ENCODE results near the gene NKIRAS2.
A peak's percentile ranks its signal among the peaks of the same experiment; 100 is the strongest.

Gene NKIRAS2

DNA sequence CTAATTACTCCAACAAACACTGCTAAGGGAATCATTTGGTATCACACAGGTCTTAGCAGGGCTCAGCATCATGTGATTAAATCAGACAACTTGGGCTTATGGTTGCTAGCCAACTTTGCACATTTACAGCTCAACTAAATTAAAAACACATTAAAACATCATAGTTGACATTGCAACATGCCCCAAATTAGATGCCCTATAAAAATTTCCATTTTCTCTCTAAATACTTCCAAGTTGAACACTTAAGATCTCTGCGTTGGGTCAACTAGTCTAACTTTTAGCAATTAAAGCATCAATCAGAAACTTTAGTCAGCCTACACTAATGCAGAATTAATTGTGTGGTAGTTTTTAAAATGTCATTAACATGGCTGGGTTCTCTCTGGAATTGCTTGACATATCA, 14.7 kb upstream of the NKIRAS2 start:
- TF ChIP-seq TEAD4 (IDR thresholded peaks at IDR 0.05) = no peak
- TF ChIP-seq NFIC (IDR thresholded peaks at IDR 0.05) = no peak
- TF ChIP-seq YY1 (IDR thresholded peaks at IDR 0.05; ENCODE audit: low read depth) = no peak
- no peak for TF ChIP-seq CEBPB (IDR thresholded peaks at IDR 0.05)
- no peak for TF ChIP-seq TAF1 (IDR thresholded peaks at IDR 0.05; ENCODE audit: low read depth)
- no peak for TF ChIP-seq RAD21 (IDR thresholded peaks at IDR 0.05; ENCODE audit: low read depth)
- TF ChIP-seq, protein P1, sequence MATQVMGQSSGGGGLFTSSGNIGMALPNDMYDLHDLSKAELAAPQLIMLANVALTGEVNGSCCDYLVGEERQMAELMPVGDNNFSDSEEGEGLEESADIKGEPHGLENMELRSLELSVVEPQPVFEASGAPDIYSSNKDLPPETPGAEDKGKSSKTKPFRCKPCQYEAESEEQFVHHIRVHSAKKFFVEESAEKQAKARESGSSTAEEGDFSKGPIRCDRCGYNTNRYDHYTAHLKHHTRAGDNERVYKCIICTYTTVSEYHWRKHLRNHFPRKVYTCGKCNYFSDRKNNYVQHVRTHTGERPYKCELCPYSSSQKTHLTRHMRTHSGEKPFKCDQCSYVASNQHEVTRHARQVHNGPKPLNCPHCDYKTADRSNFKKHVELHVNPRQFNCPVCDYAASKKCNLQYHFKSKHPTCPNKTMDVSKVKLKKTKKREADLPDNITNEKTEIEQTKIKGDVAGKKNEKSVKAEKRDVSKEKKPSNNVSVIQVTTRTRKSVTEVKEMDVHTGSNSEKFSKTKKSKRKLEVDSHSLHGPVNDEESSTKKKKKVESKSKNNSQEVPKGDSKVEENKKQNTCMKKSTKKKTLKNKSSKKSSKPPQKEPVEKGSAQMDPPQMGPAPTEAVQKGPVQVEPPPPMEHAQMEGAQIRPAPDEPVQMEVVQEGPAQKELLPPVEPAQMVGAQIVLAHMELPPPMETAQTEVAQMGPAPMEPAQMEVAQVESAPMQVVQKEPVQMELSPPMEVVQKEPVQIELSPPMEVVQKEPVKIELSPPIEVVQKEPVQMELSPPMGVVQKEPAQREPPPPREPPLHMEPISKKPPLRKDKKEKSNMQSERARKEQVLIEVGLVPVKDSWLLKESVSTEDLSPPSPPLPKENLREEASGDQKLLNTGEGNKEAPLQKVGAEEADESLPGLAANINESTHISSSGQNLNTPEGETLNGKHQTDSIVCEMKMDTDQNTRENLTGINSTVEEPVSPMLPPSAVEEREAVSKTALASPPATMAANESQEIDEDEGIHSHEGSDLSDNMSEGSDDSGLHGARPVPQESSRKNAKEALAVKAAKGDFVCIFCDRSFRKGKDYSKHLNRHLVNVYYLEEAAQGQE (IDR thresholded peaks at IDR 0.05; ENCODE audit: low read depth) = no peak
- TF ChIP-seq FOXM1 (IDR thresholded peaks at IDR 0.05; ENCODE audit: borderline replicate concordance, low read depth) = no peak
- no peak for TF ChIP-seq EP300 (IDR thresholded peaks at IDR 0.05; ENCODE audit: borderline replicate concordance)
- TF ChIP-seq EGR1 (IDR thresholded peaks at IDR 0.05) = no peak
- no peak for TF ChIP-seq TCF12 (IDR thresholded peaks at IDR 0.05; ENCODE audit: low read depth)
- TF ChIP-seq, protein P2, sequence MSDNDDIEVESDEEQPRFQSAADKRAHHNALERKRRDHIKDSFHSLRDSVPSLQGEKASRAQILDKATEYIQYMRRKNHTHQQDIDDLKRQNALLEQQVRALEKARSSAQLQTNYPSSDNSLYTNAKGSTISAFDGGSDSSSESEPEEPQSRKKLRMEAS (IDR thresholded peaks at IDR 0.05) = no peak
- TF ChIP-seq CREB1 (IDR thresholded peaks at IDR 0.05; ENCODE audit: low read depth) = no peak
- TF ChIP-seq ZBTB7A (IDR thresholded peaks at IDR 0.05; ENCODE audit: low read depth) = no peak
- TF ChIP-seq, protein P3, sequence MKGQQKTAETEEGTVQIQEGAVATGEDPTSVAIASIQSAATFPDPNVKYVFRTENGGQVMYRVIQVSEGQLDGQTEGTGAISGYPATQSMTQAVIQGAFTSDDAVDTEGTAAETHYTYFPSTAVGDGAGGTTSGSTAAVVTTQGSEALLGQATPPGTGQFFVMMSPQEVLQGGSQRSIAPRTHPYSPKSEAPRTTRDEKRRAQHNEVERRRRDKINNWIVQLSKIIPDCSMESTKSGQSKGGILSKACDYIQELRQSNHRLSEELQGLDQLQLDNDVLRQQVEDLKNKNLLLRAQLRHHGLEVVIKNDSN (IDR thresholded peaks at IDR 0.05) = no peak

DNA sequence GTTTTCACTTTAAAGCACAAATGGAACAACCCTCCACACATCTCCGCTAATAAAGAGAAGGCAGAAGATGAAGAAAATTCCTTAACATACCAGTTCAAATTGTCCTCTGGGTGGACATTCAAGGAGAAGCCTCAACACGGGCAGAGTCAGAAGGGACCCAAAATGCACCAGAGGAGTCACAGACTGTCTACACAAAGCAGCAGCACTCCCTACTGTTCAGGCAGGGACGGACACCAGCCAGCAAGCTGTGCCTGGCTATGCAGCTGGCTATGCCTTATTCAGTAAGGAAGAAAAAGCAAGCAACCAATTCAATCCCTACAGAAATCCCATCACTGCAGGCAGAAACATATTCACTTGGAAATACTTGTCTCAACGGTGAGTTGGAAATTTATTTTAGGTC, 10.7 kb upstream of the NKIRAS2 start:
- TF ChIP-seq EGR1 (IDR thresholded peaks at IDR 0.05) (no peak), RAD21 (IDR thresholded peaks at IDR 0.05; ENCODE audit: low read depth) (peak; percentile 17; the same call in 1 of the 2 replicates)

DNA sequence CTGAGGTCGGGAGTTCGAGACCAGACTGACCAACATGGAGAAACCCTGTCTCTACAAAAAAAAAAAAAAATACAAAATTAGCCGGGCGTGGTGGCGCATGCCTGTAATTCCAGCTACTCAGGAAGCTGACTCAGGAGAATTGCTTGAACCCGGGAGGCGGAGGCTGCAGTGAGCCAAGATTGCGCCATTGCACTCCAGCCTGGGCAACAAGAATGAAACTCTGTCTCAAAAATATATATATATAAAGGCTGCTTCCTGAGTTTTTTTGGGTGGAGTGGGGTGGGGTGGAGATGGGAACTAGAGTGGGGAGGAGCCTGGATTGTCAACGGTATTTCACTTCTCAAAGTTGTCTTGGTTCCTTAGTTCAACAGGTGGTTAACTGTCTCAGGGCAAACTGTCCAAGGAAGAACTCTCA, 9.6 kb upstream of the NKIRAS2 start:
- TF ChIP-seq CEBPB (IDR thresholded peaks at IDR 0.05) = peak; percentile 65
- peak; percentile 58 for TF ChIP-seq TEAD4 (IDR thresholded peaks at IDR 0.05)

DNA sequence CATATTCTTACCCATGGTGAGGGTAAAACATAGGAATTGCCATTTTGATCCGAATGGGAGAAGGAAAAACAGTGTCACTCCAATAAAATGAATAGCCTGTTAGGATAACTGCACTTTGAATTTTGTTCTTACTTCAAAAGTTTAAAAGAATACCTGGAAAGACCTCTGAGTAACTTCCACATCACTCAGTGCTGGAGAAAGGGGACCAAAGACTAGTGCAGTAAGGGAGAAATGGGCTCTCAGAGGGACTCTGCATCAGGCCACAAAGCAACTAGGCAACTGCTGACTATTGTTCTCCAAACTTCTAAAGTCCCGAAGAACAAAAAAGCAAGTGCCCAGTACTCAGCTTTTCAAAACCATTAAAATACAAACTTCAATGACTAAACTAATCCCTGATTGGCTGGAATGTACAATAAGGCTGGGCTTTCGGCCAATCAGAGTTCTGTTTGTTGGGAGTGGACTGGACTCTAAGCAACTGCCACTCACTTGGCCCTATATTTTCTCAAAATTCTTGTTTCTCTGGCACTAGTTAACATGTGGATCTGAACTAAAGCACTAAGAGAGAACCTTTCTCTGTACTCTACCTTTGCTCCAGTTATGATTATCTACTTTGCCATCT, 8.9 kb upstream of the NKIRAS2 start:
- TF ChIP-seq, protein P3 (IDR thresholded peaks at IDR 0.05) = no peak
- TF ChIP-seq TCF12 (IDR thresholded peaks at IDR 0.05; ENCODE audit: low read depth) (no peak), RAD21 (IDR thresholded peaks at IDR 0.05; ENCODE audit: low read depth) (no peak), EP300 (IDR thresholded peaks at IDR 0.05; ENCODE audit: borderline replicate concordance) (no peak), TAF1 (IDR thresholded peaks at IDR 0.05; ENCODE audit: low read depth) (no peak), EGR1 (IDR thresholded peaks at IDR 0.05) (no peak), YY1 (IDR thresholded peaks at IDR 0.05; ENCODE audit: low read depth) (no peak), FOXM1 (IDR thresholded peaks at IDR 0.05; ENCODE audit: borderline replicate concordance, low read depth) (no peak), TEAD4 (IDR thresholded peaks at IDR 0.05) (no peak), ZBTB7A (IDR thresholded peaks at IDR 0.05; ENCODE audit: low read depth) (no peak)
- TF ChIP-seq, protein P2 (IDR thresholded peaks at IDR 0.05) = no peak
- TF ChIP-seq, protein P1 (IDR thresholded peaks at IDR 0.05; ENCODE audit: low read depth) = no peak

DNA sequence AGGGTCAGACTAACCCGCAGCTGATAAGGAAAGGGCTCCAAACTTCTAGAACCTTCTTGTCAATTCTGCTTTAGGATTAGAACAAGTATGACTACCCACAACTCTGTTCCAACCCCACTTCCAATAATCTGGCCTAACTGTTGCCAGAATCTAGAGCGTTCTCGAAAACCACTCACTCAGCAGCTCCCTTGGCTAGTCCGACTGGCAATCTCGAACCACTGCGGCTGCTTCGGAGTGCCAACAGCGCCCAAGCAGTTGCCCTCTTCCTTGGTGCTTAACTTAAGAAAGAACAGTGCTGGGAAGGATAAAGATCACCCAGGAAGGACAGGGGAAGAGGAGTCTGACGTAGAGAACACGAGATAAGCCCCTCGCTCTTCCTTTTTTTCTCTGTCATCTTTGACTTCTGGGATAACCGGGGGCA, 3.5 kb upstream of the NKIRAS2 start:
- TF ChIP-seq, protein P3 (IDR thresholded peaks at IDR 0.05) = no peak
- TF ChIP-seq CREB1 (IDR thresholded peaks at IDR 0.05; ENCODE audit: low read depth) = no peak
- no peak for TF ChIP-seq EGR1 (IDR thresholded peaks at IDR 0.05)
- no peak for TF ChIP-seq CEBPB (IDR thresholded peaks at IDR 0.05)
- no peak for TF ChIP-seq TAF1 (IDR thresholded peaks at IDR 0.05; ENCODE audit: low read depth)
- TF ChIP-seq, protein P1 (IDR thresholded peaks at IDR 0.05; ENCODE audit: low read depth) = no peak
- TF ChIP-seq RAD21 (IDR thresholded peaks at IDR 0.05; ENCODE audit: low read depth) = no peak
- no peak for TF ChIP-seq TCF12 (IDR thresholded peaks at IDR 0.05; ENCODE audit: low read depth)
- TF ChIP-seq FOXM1 (IDR thresholded peaks at IDR 0.05; ENCODE audit: borderline replicate concordance, low read depth) = no peak
- TF ChIP-seq, protein P2 (IDR thresholded peaks at IDR 0.05) = no peak
- TF ChIP-seq YY1 (IDR thresholded peaks at IDR 0.05; ENCODE audit: low read depth) = no peak
- no peak for TF ChIP-seq ZBTB7A (IDR thresholded peaks at IDR 0.05; ENCODE audit: low read depth)
- TF ChIP-seq EP300 (IDR thresholded peaks at IDR 0.05; ENCODE audit: borderline replicate concordance) = no peak
- TF ChIP-seq TEAD4 (IDR thresholded peaks at IDR 0.05) = no peak

Data from Ishikawa (cell line).